GM12872 (cell line): ENCODE data around the gene MCM6.

Experiments used
- CTCF ChIP-seq: IDR thresholded peaks from 3 replicates; pipeline ENCODE4 v1.5.1; 2011; ENCODE audit warnings: low read depth, mild to moderate bottlenecking, low read length, moderate library complexity; ENCODE audit not compliant: insufficient read depth

The MCM6 gene

GRCh38 chr2:135829378-135830135 lies 46.7 kb downstream of the MCM6 start:
- TF ChIP-seq CTCF, result no peak

GRCh38 chr2:135826544-135826943 lies 49.7 kb downstream of the MCM6 start:
- no peak for TF ChIP-seq CTCF

- TF ChIP-seq CTCF, result no peak
Observed at GRCh38 chr2:135825550-135826176, 50.6 kb downstream of the MCM6 start.

GRCh38 chr2:135825131-135825530 lies 51.1 kb downstream of the MCM6 start:
- TF ChIP-seq CTCF, result no peak

GRCh38 chr2:135822855-135823254 lies 53.4 kb downstream of the MCM6 start:
- TF ChIP-seq CTCF, result no peak

- TF ChIP-seq CTCF, result no peak
Observed at GRCh38 chr2:135821190-135821589, 55.1 kb downstream of the MCM6 start.

GRCh38 chr2:135820003-135820618 lies 56.1 kb downstream of the MCM6 start:
- TF ChIP-seq CTCF, result no peak
